ENCODE measurements around the gene IL23R. TPM values are rescaled to one million over a fixed set of nuclear protein-coding genes. Genes with fewer than 3 reads are reported as not detected.
"Not testable (repeated sequence)": the region's sequence is repeated elsewhere in the genome, so short reads cannot be mapped to it uniquely, and the experiment has no call there.

The IL23R gene
- total RNA-seq, 1 donor = 0.10 TPM

DNA sequence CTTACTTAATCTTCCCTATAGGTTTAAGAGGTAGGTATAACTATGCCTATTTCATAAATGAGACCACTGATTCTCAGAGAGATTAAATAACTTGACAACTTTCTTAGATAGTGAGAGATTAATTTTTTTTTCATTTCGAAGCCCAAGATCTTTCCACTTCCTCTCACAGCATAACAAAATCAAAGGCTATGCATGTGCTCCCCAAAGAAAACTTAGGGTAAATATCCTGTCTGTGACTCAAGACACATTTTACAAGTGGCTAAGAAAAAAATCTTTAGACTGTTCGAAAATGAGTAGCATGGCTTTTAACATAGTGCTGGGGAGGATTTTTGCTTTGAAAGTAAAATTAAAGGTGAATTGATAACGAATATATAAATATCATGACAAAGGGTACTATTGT, 23.3 kb upstream of the IL23R start:
- H3K4me3 ChIP-seq (ENCODE audit: low read length) = no peak overlapping the region
- peaks cover 5% of the 10 kb centered on the region for H3K4me1 ChIP-seq (ENCODE audit: insufficient read depth, low read length)
- H3K27me3 ChIP-seq (ENCODE audit: insufficient read depth, low read length) = no peaks in the 10 kb centered on the region
- H3K9me3 ChIP-seq (ENCODE audit: low read depth, low read length) = no peaks in the 10 kb centered on the region

DNA sequence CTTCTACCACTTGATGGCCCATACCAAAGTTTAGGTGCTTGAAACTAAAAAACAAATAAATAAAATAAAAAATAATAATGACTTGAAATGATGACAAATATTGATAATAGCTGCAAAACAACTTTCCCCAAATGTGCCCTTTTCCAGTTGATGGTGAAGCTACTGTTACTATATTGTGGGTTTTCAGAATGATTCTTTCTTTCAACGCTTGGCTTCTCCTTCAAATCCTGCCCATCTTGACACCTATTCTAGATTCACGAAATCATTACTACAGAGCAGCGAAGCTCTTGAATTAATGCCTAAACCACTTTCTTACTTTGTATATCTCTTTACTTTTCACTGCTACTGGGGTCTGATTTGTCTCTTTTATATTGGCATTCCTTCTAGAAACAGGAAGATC, 22.3 kb upstream of the IL23R start:
- H3K4me1 ChIP-seq (ENCODE audit: insufficient read depth, low read length) = peaks cover 8% of the 10 kb centered on the region
- no peaks in the 10 kb centered on the region for H3K9me3 ChIP-seq (ENCODE audit: low read depth, low read length)
- H3K4me3 ChIP-seq (ENCODE audit: low read length) = no peak overlapping the region
- no peaks in the 10 kb centered on the region for H3K27me3 ChIP-seq (ENCODE audit: insufficient read depth, low read length)

DNA sequence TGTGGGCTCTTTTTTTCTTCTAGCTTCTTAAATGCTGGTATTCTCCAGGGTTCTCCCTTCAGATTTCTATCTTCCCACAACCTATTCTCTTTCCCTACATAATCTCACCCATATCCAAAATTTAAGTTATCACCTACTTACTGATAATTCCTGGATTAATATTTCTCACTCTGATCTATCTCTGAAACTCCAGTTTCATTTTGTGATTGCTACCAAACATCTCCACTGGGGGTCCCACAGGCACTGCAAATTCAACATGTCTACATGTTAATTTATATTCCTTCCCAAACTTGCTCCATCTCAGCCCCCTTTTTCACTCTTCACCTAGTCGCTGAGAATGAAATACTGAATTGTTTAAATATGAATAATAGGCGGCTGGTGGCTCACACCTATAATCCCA, 21.6 kb upstream of the IL23R start:
- H3K4me1 ChIP-seq (ENCODE audit: insufficient read depth, low read length) = peaks cover 13% of the 10 kb centered on the region
- H3K9me3 ChIP-seq (ENCODE audit: low read depth, low read length) = no peaks in the 10 kb centered on the region
- no peak overlapping the region for H3K4me3 ChIP-seq (ENCODE audit: low read length)
- H3K27me3 ChIP-seq (ENCODE audit: insufficient read depth, low read length) = no peaks in the 10 kb centered on the region

DNA sequence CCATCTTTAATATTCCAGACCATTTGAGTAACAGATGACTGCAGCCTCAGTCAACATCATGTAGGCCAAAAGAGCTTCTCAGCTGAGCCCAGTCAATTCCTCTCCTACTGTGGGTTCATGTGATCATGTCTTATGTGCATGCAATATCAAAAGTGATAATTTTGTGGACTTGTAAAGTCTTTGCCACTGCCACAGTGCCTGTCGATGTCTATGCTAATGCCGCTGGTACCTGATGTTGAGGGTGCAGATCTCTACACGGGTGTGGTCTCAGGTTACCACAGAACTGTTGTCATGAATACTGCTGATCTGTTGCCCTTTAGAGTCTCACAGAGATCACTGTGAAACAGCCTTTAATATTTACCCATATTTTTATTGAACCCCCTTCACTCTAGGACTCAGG, 20.2 kb upstream of the IL23R start:
- Histone ChIP-seq H3K27me3 (ENCODE audit: insufficient read depth, low read length) (no peaks in the 10 kb centered on the region), H3K4me1 (ENCODE audit: insufficient read depth, low read length) (peaks cover 13% of the 10 kb centered on the region), H3K4me3 (ENCODE audit: low read length) (no peak overlapping the region), H3K9me3 (ENCODE audit: low read depth, low read length) (no peaks in the 10 kb centered on the region)

DNA sequence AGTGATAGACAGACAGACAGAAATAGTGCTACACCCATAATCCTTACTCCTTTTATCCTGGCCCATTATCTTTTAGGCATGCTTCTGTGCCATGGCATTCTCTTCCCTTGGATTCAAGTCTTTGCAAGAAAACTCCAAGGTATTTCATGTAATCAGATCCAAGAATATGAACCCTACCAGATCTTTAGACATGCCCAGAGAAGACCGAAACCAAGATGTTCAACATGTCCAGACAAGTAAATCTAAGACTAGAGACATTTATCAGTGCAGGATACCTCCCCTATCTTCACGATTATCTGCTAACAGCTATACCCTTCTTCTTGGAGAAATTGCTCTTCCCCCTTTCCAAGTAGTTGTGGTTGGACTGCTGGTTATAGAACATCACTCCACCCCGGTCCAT, 19.7 kb upstream of the IL23R start:
- H3K4me3 ChIP-seq (ENCODE audit: low read length) = no peak overlapping the region
- H3K9me3 ChIP-seq (ENCODE audit: low read depth, low read length) = no peaks in the 10 kb centered on the region
- H3K27me3 ChIP-seq (ENCODE audit: insufficient read depth, low read length) = no peaks in the 10 kb centered on the region
- H3K4me1 ChIP-seq (ENCODE audit: insufficient read depth, low read length) = peaks cover 13% of the 10 kb centered on the region

- not testable (repeated sequence) for H3K9me3 ChIP-seq (ENCODE audit: low read depth, low read length); H3K27me3 ChIP-seq (ENCODE audit: insufficient read depth, low read length); H3K4me3 ChIP-seq (ENCODE audit: low read length)
- peaks cover 13% of the 10 kb centered on the region for H3K4me1 ChIP-seq (ENCODE audit: insufficient read depth, low read length)
These were observed 18.3 kb upstream of the IL23R start for GRCh38 chr1:67147973-67148372.

- Histone ChIP-seq H3K9me3 (ENCODE audit: low read depth, low read length) (no peaks in the 10 kb centered on the region), H3K4me3 (ENCODE audit: low read length) (no peak overlapping the region), H3K27me3 (ENCODE audit: insufficient read depth, low read length) (no peaks in the 10 kb centered on the region), H3K4me1 (ENCODE audit: insufficient read depth, low read length) (peaks cover 8% of the 10 kb centered on the region)
These were observed 17.6 kb upstream of the IL23R start for GRCh38 chr1:67148516-67149178.

DNA sequence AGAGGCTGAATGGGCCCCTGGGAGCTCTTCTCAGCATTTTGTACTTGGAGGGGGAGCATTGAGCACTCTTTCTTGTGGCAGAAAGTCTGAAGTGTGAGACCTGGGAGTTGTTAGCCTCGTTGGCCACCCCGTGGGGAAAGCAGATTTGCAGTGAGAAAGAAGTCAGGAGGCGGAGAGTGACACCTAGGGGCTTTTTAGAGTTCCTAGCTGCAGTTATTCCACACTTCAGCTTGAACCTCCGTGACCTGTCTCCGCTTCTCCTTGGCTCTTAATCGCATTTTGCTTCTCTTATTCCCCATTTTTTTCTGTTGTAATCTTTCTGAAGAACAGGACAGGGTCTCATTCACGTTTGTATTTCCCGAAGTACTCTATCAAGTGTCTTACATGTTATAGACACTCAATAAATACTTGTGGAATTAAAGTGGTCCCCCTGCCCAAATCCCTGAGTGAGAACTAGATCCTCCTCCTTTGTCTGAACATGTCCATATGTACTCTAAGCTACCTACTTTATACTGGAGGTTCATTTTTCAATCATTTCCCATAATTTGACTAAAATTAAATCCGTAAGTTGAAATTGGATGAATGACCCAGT, 17.0 kb upstream of the IL23R start:
- peaks cover 8% of the 10 kb centered on the region for H3K4me1 ChIP-seq (ENCODE audit: insufficient read depth, low read length)
- no peaks in the 10 kb centered on the region for H3K27me3 ChIP-seq (ENCODE audit: insufficient read depth, low read length)
- H3K9me3 ChIP-seq (ENCODE audit: low read depth, low read length) = no peaks in the 10 kb centered on the region
- H3K4me3 ChIP-seq (ENCODE audit: low read length) = no peak overlapping the region

- peaks cover 8% of the 10 kb centered on the region for H3K4me1 ChIP-seq (ENCODE audit: insufficient read depth, low read length)
- no peaks in the 10 kb centered on the region for H3K9me3 ChIP-seq (ENCODE audit: low read depth, low read length)
- H3K4me3 ChIP-seq (ENCODE audit: low read length) = no peak overlapping the region
- no peaks in the 10 kb centered on the region for H3K27me3 ChIP-seq (ENCODE audit: insufficient read depth, low read length)
These were observed 15.3 kb upstream of the IL23R start for GRCh38 chr1:67150931-67151330.

GRCh38 chr1:67158401-67158800, 7.9 kb upstream of the IL23R start:
- no peaks in the 10 kb centered on the region for H3K4me1 ChIP-seq (ENCODE audit: insufficient read depth, low read length)
- H3K27me3 ChIP-seq (ENCODE audit: insufficient read depth, low read length) = no peaks in the 10 kb centered on the region
- no peaks in the 10 kb centered on the region for H3K9me3 ChIP-seq (ENCODE audit: low read depth, low read length)
- H3K4me3 ChIP-seq (ENCODE audit: low read length) = no peak overlapping the region

- no peaks in the 10 kb centered on the region for H3K9me3 ChIP-seq (ENCODE audit: low read depth, low read length)
- H3K4me3 ChIP-seq (ENCODE audit: low read length) = no peak overlapping the region
- no peaks in the 10 kb centered on the region for H3K4me1 ChIP-seq (ENCODE audit: insufficient read depth, low read length)
- no peaks in the 10 kb centered on the region for H3K27me3 ChIP-seq (ENCODE audit: insufficient read depth, low read length)
These were observed 7.0 kb upstream of the IL23R start for GRCh38 chr1:67159233-67159632.

DNA sequence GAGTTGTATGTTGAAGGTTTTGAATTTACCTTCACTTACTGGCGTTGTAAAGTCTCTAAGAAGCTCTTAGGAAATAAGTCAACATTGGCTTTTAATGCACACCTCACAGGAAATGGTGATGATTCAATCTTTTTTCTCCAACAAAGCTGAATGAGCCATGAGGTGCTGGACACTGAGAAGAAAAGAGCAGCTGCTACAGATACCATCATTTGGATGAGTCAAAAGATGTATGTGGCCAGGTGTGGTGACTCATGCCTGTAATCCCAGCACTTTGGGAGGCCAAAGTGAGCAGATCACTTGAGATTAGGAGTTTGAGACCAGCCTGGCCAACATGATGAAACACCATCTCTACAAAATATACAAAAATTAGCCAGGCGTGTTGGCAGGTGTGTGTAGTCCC, 3.3 kb upstream of the IL23R start:
- no peaks in the 10 kb centered on the region for H3K4me1 ChIP-seq (ENCODE audit: insufficient read depth, low read length)
- H3K4me3 ChIP-seq (ENCODE audit: low read length) = no peak overlapping the region
- H3K9me3 ChIP-seq (ENCODE audit: low read depth, low read length) = no peaks in the 10 kb centered on the region
- no peaks in the 10 kb centered on the region for H3K27me3 ChIP-seq (ENCODE audit: insufficient read depth, low read length)

DNA sequence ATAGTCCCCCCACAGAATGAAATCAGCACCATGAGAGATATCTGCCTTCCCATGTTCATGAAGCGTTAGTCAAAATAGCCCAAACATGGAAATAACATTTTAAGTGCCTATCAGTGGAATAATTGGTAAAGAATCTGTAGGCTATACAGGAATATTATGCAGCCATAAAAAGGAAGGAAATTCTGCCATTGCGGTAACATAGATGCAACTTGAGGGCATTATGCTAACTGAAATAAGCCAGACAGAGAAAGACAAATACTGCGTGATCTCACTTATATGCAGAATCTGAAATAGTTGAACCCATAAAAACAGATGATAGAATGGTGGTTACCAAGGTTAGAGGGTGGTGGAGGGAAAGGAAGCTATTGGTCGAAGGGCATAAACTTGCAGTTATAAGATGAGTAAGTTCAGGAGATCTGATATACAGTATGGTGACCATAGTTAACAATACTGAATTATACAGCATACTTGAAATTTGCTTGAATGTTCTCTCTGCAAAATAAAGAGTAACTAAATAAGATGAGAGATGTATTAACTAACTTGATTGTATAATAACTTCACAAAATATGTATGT, 699 bp upstream of the IL23R start:
- Histone ChIP-seq H3K27me3 (ENCODE audit: insufficient read depth, low read length) (no peaks in the 10 kb centered on the region), H3K9me3 (ENCODE audit: low read depth, low read length) (no peaks in the 10 kb centered on the region), H3K4me3 (ENCODE audit: low read length) (no peak overlapping the region), H3K4me1 (ENCODE audit: insufficient read depth, low read length) (peaks cover 1% of the 10 kb centered on the region)

GRCh38 chr1:67169496-67169895, 3.2 kb downstream of the IL23R start:
- H3K4me1 ChIP-seq (ENCODE audit: insufficient read depth, low read length) = peaks cover 10% of the 10 kb centered on the region
- H3K27me3 ChIP-seq (ENCODE audit: insufficient read depth, low read length) = no peaks in the 10 kb centered on the region
- H3K4me3 ChIP-seq (ENCODE audit: low read length) = no peak overlapping the region
- no peaks in the 10 kb centered on the region for H3K9me3 ChIP-seq (ENCODE audit: low read depth, low read length)

DNA sequence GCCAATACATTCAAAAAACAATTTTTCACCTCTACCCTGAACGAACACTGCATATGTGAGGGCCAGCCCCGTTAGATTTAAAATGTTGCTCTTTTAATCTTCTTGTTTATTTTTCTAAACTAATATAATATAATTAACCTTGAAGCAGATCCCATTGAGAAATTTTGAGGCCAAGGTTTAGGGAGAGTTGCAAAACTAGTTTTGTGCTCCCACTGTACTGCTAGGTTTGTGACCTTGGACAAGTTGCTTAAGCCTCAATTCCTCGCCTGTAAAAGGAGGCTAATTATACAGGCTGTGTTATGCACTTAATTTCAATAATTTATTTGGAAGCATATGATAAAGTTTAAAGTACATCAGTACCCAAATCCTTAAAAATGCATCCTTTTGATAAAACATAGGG, 3.7 kb downstream of the IL23R start:
- H3K4me3 ChIP-seq (ENCODE audit: low read length) = no peak overlapping the region
- H3K4me1 ChIP-seq (ENCODE audit: insufficient read depth, low read length) = peaks cover 10% of the 10 kb centered on the region
- H3K27me3 ChIP-seq (ENCODE audit: insufficient read depth, low read length) = no peaks in the 10 kb centered on the region
- no peaks in the 10 kb centered on the region for H3K9me3 ChIP-seq (ENCODE audit: low read depth, low read length)

Data from mononuclear cell (primary cell).